ENCODE results near the gene TAF10. TPM values are rescaled to one million over a fixed set of nuclear protein-coding genes. Genes with fewer than 3 reads are reported as not detected.
A peak's percentile ranks its signal among the peaks of the same experiment; 100 is the strongest.

Gene TAF10
- total RNA-seq, result 100 to 1,000 TPM; 154 to 191 (median 158) TPM
- total RNA-seq (2013), result 112 TPM

DNA sequence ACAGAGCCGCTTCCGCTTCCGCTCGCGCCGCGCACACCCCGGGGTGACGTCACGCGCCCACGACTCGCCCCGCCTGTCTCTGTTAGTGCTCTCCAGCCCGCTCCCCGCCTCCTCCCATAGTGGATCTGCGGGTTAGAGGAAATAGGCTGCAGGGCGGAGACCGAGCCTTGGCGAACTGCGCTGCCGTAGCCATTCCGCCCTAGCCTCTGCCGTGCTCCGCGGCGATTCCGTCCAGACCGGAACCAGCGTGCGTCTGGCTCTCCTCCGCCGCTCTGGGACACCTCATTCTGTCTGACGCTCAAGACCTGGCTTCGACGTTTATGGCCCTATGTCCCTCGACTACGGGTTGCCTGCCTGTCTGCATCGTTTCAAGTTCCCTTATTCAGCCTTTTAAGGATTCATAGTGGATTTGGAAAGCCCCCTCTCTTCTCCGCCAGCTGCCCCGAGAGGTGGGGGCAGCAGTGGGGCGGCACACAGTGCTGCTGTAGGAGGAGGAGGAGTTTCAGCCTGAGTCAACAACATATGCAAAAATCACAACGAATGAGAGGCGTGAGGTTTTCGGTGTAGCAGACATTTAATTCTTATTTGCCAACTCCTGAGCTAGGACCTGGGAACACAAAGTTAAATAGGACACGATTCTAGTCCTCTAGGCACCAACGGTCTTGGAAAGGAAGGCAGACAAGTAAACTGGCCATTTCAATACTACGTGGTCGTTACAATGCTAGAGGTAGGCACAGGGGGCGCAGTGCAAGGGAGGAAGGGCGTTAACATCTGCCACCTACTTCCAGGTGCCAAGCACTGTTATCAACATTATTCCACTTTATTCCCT lies at the start of gene TAF10:
TSS of gene TAF10 (minus strand) at position 4 of the 829 bp plus-strand sequence. CDS start 27 bp downstream, outside the sequence.
- no peaks in the 10 kb centered on the region for H3K36me3 Mint-ChIP-seq
- H3K27ac Mint-ChIP-seq, result no peak within 1 kb of the TSS
- peak within 1 kb of the TSS; percentile 84 for H3K4me3 Mint-ChIP-seq
- DNase-seq (peak; percentile 93 to 98), ATAC-seq (peak; percentile 80 to 93 (median 84))
- peak within 1 kb of the TSS; percentile 95 for H3K27ac ChIP-seq (ENCODE audit: low read length)
- H3K27me3 ChIP-seq (ENCODE audit: control insufficient read depth, insufficient read depth, low read length), result no peaks in the 10 kb centered on the region
- peak within 1 kb of the TSS; percentile 65 for H3K4me3 ChIP-seq (ENCODE audit: low read length)
- intact Hi-C loops (cut with micrococcal nuclease), result loop anchor here (1.0 to 10.0 kb wide), 3 partner anchors 9 to 218 kb away; partner anchors contain the start of genes ILK, MRPL17, RRP8 and SMPD1
- 0% methylated on average over 51 of the region's 51 CpGs for WGBS (ENCODE audit: insufficient coverage)
- no peaks in the 10 kb centered on the region for H3K9me3 ChIP-seq (ENCODE audit: control insufficient read depth, insufficient read depth, low read length)
- H3K4me1 ChIP-seq (ENCODE audit: control insufficient read depth, insufficient read depth, low read length), result peaks cover 49% of the 10 kb centered on the region
- no peaks in the 10 kb centered on the region for H3K9me3 Mint-ChIP-seq
- peaks cover 60% of the 10 kb centered on the region for H3K36me3 ChIP-seq (ENCODE audit: control insufficient read depth, insufficient read depth, low read length)
- H3K4me1 Mint-ChIP-seq, result peaks cover 27 to 38% of the 10 kb centered on the region in 2 donors
- TF ChIP-seq, protein P1, sequence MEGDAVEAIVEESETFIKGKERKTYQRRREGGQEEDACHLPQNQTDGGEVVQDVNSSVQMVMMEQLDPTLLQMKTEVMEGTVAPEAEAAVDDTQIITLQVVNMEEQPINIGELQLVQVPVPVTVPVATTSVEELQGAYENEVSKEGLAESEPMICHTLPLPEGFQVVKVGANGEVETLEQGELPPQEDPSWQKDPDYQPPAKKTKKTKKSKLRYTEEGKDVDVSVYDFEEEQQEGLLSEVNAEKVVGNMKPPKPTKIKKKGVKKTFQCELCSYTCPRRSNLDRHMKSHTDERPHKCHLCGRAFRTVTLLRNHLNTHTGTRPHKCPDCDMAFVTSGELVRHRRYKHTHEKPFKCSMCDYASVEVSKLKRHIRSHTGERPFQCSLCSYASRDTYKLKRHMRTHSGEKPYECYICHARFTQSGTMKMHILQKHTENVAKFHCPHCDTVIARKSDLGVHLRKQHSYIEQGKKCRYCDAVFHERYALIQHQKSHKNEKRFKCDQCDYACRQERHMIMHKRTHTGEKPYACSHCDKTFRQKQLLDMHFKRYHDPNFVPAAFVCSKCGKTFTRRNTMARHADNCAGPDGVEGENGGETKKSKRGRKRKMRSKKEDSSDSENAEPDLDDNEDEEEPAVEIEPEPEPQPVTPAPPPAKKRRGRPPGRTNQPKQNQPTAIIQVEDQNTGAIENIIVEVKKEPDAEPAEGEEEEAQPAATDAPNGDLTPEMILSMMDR (IDR thresholded peaks at IDR 0.05), result peak; percentile 45
- no peaks in the 10 kb centered on the region for H3K27me3 Mint-ChIP-seq (ENCODE audit: low read depth in 2 of 2)

DNA sequence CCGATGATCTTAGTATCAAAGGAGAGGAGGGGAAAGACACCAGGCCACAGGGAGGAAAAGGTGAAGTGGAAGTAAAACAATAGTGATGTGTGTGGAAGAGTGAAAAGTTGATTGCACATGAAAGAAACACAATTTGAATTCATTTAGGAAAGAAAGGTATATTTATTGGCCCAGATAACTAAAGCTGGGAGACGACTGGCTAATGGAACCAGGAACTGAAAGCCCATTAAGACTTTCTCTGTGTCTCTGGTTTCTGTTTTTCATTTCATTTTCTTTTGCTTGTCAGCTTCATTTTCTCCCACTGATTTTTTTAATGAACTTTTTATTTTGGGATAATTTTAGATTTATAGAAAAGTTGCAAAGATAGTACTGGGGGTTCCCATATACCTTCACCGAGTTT lies 48.7 kb upstream of the TAF10 start:
- H3K36me3 ChIP-seq (ENCODE audit: control insufficient read depth, insufficient read depth, low read length), result no peaks in the 10 kb centered on the region
- Mint-ChIP-seq H3K4me3 (no peak overlapping the region), H3K36me3 (no peaks in the 10 kb centered on the region), H3K27me3 (ENCODE audit: low read depth in 2 of 2) (peaks cover 0 to 11% of the 10 kb centered on the region in 2 donors), H3K27ac (no peak overlapping the region), H3K4me1 (peaks cover 0 to 6% of the 10 kb centered on the region in 2 donors), H3K9me3 (no peaks in the 10 kb centered on the region)
- WGBS (ENCODE audit: insufficient coverage), result 82% methylated on average over 2 of the region's 3 CpGs
- intact Hi-C loops (cut with micrococcal nuclease), result no loop called here
- TF ChIP-seq, protein P1 (IDR thresholded peaks at IDR 0.05), result no peak
- ATAC-seq, result no peak
- no peak for DNase-seq
- H3K4me1 ChIP-seq (ENCODE audit: control insufficient read depth, insufficient read depth, low read length), result peaks cover 4% of the 10 kb centered on the region
- H3K27me3 ChIP-seq (ENCODE audit: control insufficient read depth, insufficient read depth, low read length), result no peaks in the 10 kb centered on the region
- no peaks in the 10 kb centered on the region for H3K9me3 ChIP-seq (ENCODE audit: control insufficient read depth, insufficient read depth, low read length)
- H3K27ac ChIP-seq (ENCODE audit: low read length), result no peak overlapping the region
- no peak overlapping the region for H3K4me3 ChIP-seq (ENCODE audit: low read length)

DNA sequence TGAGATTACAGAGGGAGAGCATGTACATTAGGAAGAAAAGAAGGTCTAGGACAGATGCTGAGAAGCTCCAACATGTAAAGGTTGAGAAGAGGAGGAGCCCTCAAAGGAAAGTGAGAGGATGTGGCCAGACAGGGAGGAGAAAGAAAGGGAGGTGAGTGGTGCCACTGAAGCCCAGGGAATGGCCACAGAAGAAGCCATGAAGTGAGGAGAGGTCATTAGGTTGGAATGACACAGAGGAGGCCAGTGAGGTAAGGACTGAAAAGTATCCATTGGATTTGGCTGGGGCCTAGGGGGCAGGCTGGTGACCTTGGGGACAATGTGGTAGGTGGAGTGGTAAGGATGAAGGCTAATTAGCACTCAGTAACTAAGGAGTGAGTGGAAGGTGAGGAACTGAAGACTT lies 46.6 kb upstream of the TAF10 start:
- Histone ChIP-seq H3K27ac (ENCODE audit: low read length) (no peak overlapping the region), H3K4me1 (ENCODE audit: control insufficient read depth, insufficient read depth, low read length) (peaks cover 10% of the 10 kb centered on the region), H3K27me3 (ENCODE audit: control insufficient read depth, insufficient read depth, low read length) (peaks cover 4% of the 10 kb centered on the region), H3K36me3 (ENCODE audit: control insufficient read depth, insufficient read depth, low read length) (no peaks in the 10 kb centered on the region), H3K4me3 (ENCODE audit: low read length) (no peak overlapping the region), H3K9me3 (ENCODE audit: control insufficient read depth, insufficient read depth, low read length) (no peaks in the 10 kb centered on the region)
- Mint-ChIP-seq H3K27ac (no peak overlapping the region), H3K4me1 (peaks cover 0 to 6% of the 10 kb centered on the region in 2 donors), H3K4me3 (no peak overlapping the region), H3K36me3 (no peaks in the 10 kb centered on the region), H3K27me3 (ENCODE audit: low read depth in 2 of 2) (peaks cover 0 to 11% of the 10 kb centered on the region in 2 donors), H3K9me3 (no peaks in the 10 kb centered on the region)
- TF ChIP-seq, protein P1 (IDR thresholded peaks at IDR 0.05), result no peak
- ATAC-seq (no peak), DNase-seq (no peak)
- intact Hi-C loops (cut with micrococcal nuclease), result no loop called here
